SK-N-SH treated with all-trans-retinoic acid at 6 μM for 48 hours (cell line): ENCODE results near the gene MIER1.

Experiments used
- ATAC-seq: fragments of 200-7000 bp; cut with Tn5 transposase; 3 replicates; pipeline ENCODE4 v1.9.1; 2020; ENCODE audit warnings: mild to moderate bottlenecking, moderate library complexity
- CREB5 ChIP-seq: fragments of 250-450 bp; sonication (Bioruptor Pico); IDR thresholded peaks from 2 replicates; pipeline ENCODE4 v1.5.1; 2020; ENCODE audit warnings: low read depth, mild to moderate bottlenecking, moderate library complexity
- CSDC2 ChIP-seq: fragments of 250-450 bp; sonication (Bioruptor Pico); IDR thresholded peaks from 2 replicates; pipeline ENCODE4 v1.5.0; 2020; ENCODE audit warnings: mild to moderate bottlenecking, moderate library complexity
- CSRNP3 ChIP-seq: fragments of 250-450 bp; sonication (Bioruptor Pico); IDR thresholded peaks from 2 replicates; pipeline ENCODE4 v1.5.1; 2021; ENCODE audit warnings: mild to moderate bottlenecking, moderate library complexity
- ISL1 ChIP-seq: fragments of 250-450 bp; sonication (Bioruptor Pico); IDR thresholded peaks from 2 replicates; pipeline ENCODE4 v2.1.2; 2022; ENCODE audit warnings: mild to moderate bottlenecking, moderate library complexity
- PATZ1 ChIP-seq: fragments of 250-450 bp; sonication (Bioruptor Pico); IDR thresholded peaks from 2 replicates; pipeline ENCODE4 v1.8.0; 2020; ENCODE audit warnings: mild to moderate bottlenecking, moderate library complexity, borderline replicate concordance
- POU6F1 ChIP-seq: fragments of 250-450 bp; sonication (Bioruptor Pico); IDR thresholded peaks from 2 replicates; pipeline ENCODE4 v1.8.0; 2021; ENCODE audit warnings: low read depth, mild to moderate bottlenecking, moderate library complexity, borderline replicate concordance
- PPARA ChIP-seq: fragments of 250-450 bp; sonication (Bioruptor Pico); IDR thresholded peaks from 2 replicates; pipeline ENCODE4 v1.5.0; 2020; ENCODE audit warnings: mild to moderate bottlenecking, borderline replicate concordance
- RARB ChIP-seq: fragments of 250-450 bp; sonication (Bioruptor Pico); IDR thresholded peaks from 2 replicates; pipeline ENCODE4 v1.8.0; 2021; ENCODE audit warnings: mild to moderate bottlenecking, moderate library complexity
- SNAI2 ChIP-seq: fragments of 250-450 bp; sonication (Bioruptor Pico); IDR thresholded peaks from 2 replicates; pipeline ENCODE4 v1.5.0; 2020; ENCODE audit warnings: mild to moderate bottlenecking, moderate library complexity
- TCF4 ChIP-seq: fragments of 250-450 bp; sonication (Bioruptor Pico); IDR thresholded peaks from 2 replicates; pipeline ENCODE4 v1.8.0; 2021; ENCODE audit warnings: mild to moderate bottlenecking, moderate library complexity, borderline replicate concordance
- TOX ChIP-seq: fragments of 250-450 bp; sonication (Bioruptor Pico); IDR thresholded peaks from 2 replicates; pipeline ENCODE4 v1.8.0; 2021; ENCODE audit warnings: mild to moderate bottlenecking, moderate library complexity, borderline replicate concordance
- TSHZ2 ChIP-seq: fragments of 250-450 bp; sonication (Bioruptor Pico); IDR thresholded peaks from 2 replicates; pipeline ENCODE4 v1.5.0; 2020; ENCODE audit warnings: mild to moderate bottlenecking, moderate library complexity
- ZC3H10 ChIP-seq: fragments of 250-450 bp; sonication (Bioruptor Pico); IDR thresholded peaks from 2 replicates; pipeline ENCODE4 v1.5.1; 2021; ENCODE audit warnings: mild to moderate bottlenecking, moderate library complexity
- ZFP3 ChIP-seq: fragments of 250-450 bp; sonication (Bioruptor Pico); IDR thresholded peaks from 2 replicates; pipeline ENCODE4 v1.5.0; 2020; ENCODE audit warnings: mild to moderate bottlenecking, moderate library complexity
- ZFP30 ChIP-seq: fragments of 450-650 bp; formaldehyde crosslinking; IDR thresholded peaks from 2 replicates; pipeline ENCODE4 v1.5.0; 2022; ENCODE audit warnings: mild to moderate bottlenecking, moderate library complexity
- ZNF565 ChIP-seq: fragments of 450-650 bp; formaldehyde crosslinking; conservative IDR thresholded peaks from 2 replicates; pipeline ENCODE4 v1.5.0; 2020; ENCODE audit warnings: low read depth, mild to moderate bottlenecking, moderate library complexity
- ZNF70 ChIP-seq: fragments of 450-650 bp; formaldehyde crosslinking; IDR thresholded peaks from 2 replicates; pipeline ENCODE4 v1.5.0; 2020; ENCODE audit warnings: mild to moderate bottlenecking, moderate library complexity
- ZNF8 ChIP-seq: fragments of 450-650 bp; formaldehyde crosslinking; IDR thresholded peaks from 2 replicates; pipeline ENCODE4 v1.5.0; 2020; ENCODE audit warnings: mild to moderate bottlenecking, moderate library complexity

MIER1 gene

GRCh38 chr1:66980745-66981367, 56.1 kb downstream of the MIER1 start:
- ATAC-seq: peak; percentile 38
- TF ChIP-seq TOX (CRISPR knock-in tag): no peak
- TF ChIP-seq PATZ1: no peak
- no peak for TF ChIP-seq CSDC2 (CRISPR knock-in tag)
- TF ChIP-seq SNAI2 (CRISPR knock-in tag): no peak
- TF ChIP-seq, all 23 proteins: peak for 0

GRCh38 chr1:66981679-66982078, 56.9 kb downstream of the MIER1 start:
- TF ChIP-seq RARB (CRISPR knock-in tag): no peak
- TF ChIP-seq ZFP3 (CRISPR knock-in tag): no peak
- TF ChIP-seq TSHZ2 (CRISPR knock-in tag): no peak
- ATAC-seq: no peak

- TF ChIP-seq ZC3H10 (CRISPR knock-in tag) (no peak), SNAI2 (CRISPR knock-in tag) (no peak), CREB5 (CRISPR knock-in tag) (no peak), PPARA (CRISPR knock-in tag) (no peak), PATZ1 (no peak), ZFP3 (CRISPR knock-in tag) (no peak), CSDC2 (CRISPR knock-in tag) (no peak), CSRNP3 (CRISPR knock-in tag) (no peak), ISL1 (CRISPR knock-in tag) (no peak), TSHZ2 (CRISPR knock-in tag) (no peak), ZFP30 (CRISPR knock-in tag) (no peak), POU6F1 (CRISPR knock-in tag) (no peak), ZNF8 (CRISPR knock-in tag) (no peak), ZNF70 (CRISPR knock-in tag) (no peak), TCF4 (CRISPR knock-in tag) (no peak), ZNF565 (no peak)
- no peak for ATAC-seq
Observed at GRCh38 chr1:66982561-66983260, 57.9 kb downstream of the MIER1 start.
